A549 (cell line): ENCODE data around the gene EXOC1. TPM values are rescaled to one million over a fixed set of nuclear protein-coding genes. Genes with fewer than 3 reads are reported as not detected.
"Not testable (repeated sequence)": the region's sequence is repeated elsewhere in the genome, so short reads cannot be mapped to it uniquely, and the experiment has no call there.

Source experiments
- ATAC-seq, 2 experiments: fragments of 200-7000 bp in 1 of 2; fragments of >200 bp in 1 of 2; cut with Nextera tagmentation in 1 of 2; cut with Tn5 transposase in 1 of 2; 3 replicates each; pipeline versions ENCODE4 v1.8.0 to v1.9.1; 2018 to 2020; ENCODE audit warnings: mild to moderate bottlenecking in 1 of 2, moderate library complexity in 1 of 2
- CTCF ChIA-PET: fragments of 300-600 bp; sonication (Branson Sonifier 250); formaldehyde crosslinking; extraction: SDS; loops from one replicate; lab custom pipeline; 2021; ENCODE audit warnings: antibody characterized with exemption, inconsistent platforms; lab: Yijun Ruan, JAX
- POLR2A ChIA-PET: fragments of 350-600 bp; formaldehyde crosslinking; extraction: SDS; loops from one replicate; lab custom pipeline; 2021; ENCODE audit warnings: antibody characterized with exemption, inconsistent platforms; lab: Yijun Ruan, JAX
- DNase-seq, 2 experiments: peaks; one replicate each; pipeline versions ENCODE4 v3.0.0 to v3.0.0-alpha.2; 2011 to 2016; ENCODE audit warnings: low read depth in 1 of 2, low spot score in 1 of 2
- FAIRE-seq: peaks from 2 replicates; lab custom pipeline; 2011; peaks lifted over from hg19 to GRCh38; lab: Jason Lieb, UNC
- H3K27ac ChIP-seq, 2 experiments: fragments of >200 bp; sonication (Bioruptor Twin); formaldehyde crosslinking; 3 replicates each; pipeline ENCODE4 v1.5.1; 2016 to 2017
- H3K4me1 ChIP-seq: fragments of >200 bp; sonication (Bioruptor Twin); formaldehyde crosslinking; 3 replicates; pipeline ENCODE4 v1.6.1; 2016
- H3K4me2 ChIP-seq: fragments of >200 bp; sonication (Bioruptor Twin); formaldehyde crosslinking; 3 replicates; pipeline ENCODE4 v1.6.1; 2016
- H3K4me3 ChIP-seq: fragments of >200 bp; sonication (Bioruptor Twin); formaldehyde crosslinking; 3 replicates; pipeline ENCODE4 v1.5.1; 2016
- H3K9me3 ChIP-seq: fragments of >200 bp; sonication (Bioruptor Twin); formaldehyde crosslinking; 3 replicates; pipeline ENCODE4 v1.6.1; 2016
- CBX2 ChIP-seq: fragments of 200-600 bp; sonication (generic); IDR thresholded peaks from 2 replicates; pipeline ENCODE4 v1.6.1; 2016; ENCODE audit warnings: low read depth, mild to moderate bottlenecking, borderline replicate concordance
- CEBPB ChIP-seq, 2 experiments: fragments of >200 bp in 1 of 2; sonication (Bioruptor Twin) in 1 of 2; formaldehyde crosslinking in 1 of 2; IDR thresholded peaks; 2 replicates each; pipeline ENCODE4 v1.6.1; 2012 to 2016
- CHD2 ChIP-seq: fragments of 150-350 bp; IDR thresholded peaks from 2 replicates; pipeline ENCODE4 v1.6.1; 2014; ENCODE audit warnings: low read length; ENCODE audit not compliant: partially characterized antibody
- EP300 ChIP-seq, 2 experiments: fragments of >200 bp; sonication (Bioruptor Twin); formaldehyde crosslinking; IDR thresholded peaks; 2 replicates in 1 of 2; 3 replicates in 1 of 2; pipeline ENCODE4 v1.6.1; 2016 to 2017
- HDAC2 ChIP-seq: fragments of 200-600 bp; sonication (generic); IDR thresholded peaks from 2 replicates; pipeline ENCODE4 v1.6.1; 2016
- HOXB13 ChIP-seq: fragments of 250-450 bp; sonication (Bioruptor Pico); IDR thresholded peaks from 2 replicates; pipeline ENCODE4 v1.5.0; 2020; ENCODE audit warnings: low read depth, mild to moderate bottlenecking, moderate library complexity
- MAFK ChIP-seq: fragments of 450-650 bp; IDR thresholded peaks from 2 replicates; pipeline ENCODE4 v1.6.1; 2014; ENCODE audit not compliant: partially characterized antibody
- POLR2A ChIP-seq: IDR thresholded peaks from 2 replicates; pipeline ENCODE4 v1.6.1; 2012; ENCODE audit warnings: mild to moderate bottlenecking, low read length
- POLR2AphosphoS2 ChIP-seq: conservative IDR thresholded peaks from 2 replicates; pipeline ENCODE4 v1.6.1; 2012; ENCODE audit warnings: low read length, improper control_type of control experiment, inconsistent platforms
- RARB ChIP-seq: fragments of 250-450 bp; sonication (Bioruptor Pico); IDR thresholded peaks from 2 replicates; pipeline ENCODE4 v1.8.0; 2021; ENCODE audit warnings: mild to moderate bottlenecking, moderate library complexity
- RCOR1 ChIP-seq: fragments of 150-350 bp; IDR thresholded peaks from 2 replicates; pipeline ENCODE4 v1.6.1; 2014; ENCODE audit warnings: antibody characterized with exemption, low read length, low read depth
- RFX5 ChIP-seq: fragments of 450-650 bp; IDR thresholded peaks from 2 replicates; pipeline ENCODE4 v1.7.1; 2014; ENCODE audit warnings: antibody characterized with exemption, mild to moderate bottlenecking, moderate library complexity
- SMC3 ChIP-seq: fragments of >200 bp; sonication (Bioruptor Twin); formaldehyde crosslinking; IDR thresholded peaks from 3 replicates; pipeline ENCODE4 v1.6.1; 2018; ENCODE audit warnings: inconsistent platforms
- TFCP2L1 ChIP-seq: fragments of 250-450 bp; sonication (Bioruptor Pico); IDR thresholded peaks from 2 replicates; pipeline ENCODE4 v1.5.0; 2021; ENCODE audit warnings: mild to moderate bottlenecking
- WGBS: methylation state at CpG from one replicate; pipeline ENCODE4 v1.1.6; 2017; ENCODE audit errors: missing lambda C conversion rate; 5-methylcytosine and 5-hydroxymethylcytosine counted together
- polyA plus RNA-seq, 4 experiments: library from polyadenylated mRNA; depleted of rRNA in 3 of 4; stranded (reverse); fragments of >200 nt; fragmentation: RNase III in 1 of 4; extraction: RNeasy Plus Mini Kit Qiagen cat#74134 plus additional on column Dnase treatment in 1 of 4; gene quantifications; 2 replicates in 3 of 4; 3 replicates in 1 of 4; pipeline ENCODE4 v1.2.3, GENCODE V29; 2011 to 2017
- TF ChIP-seq, protein P1 (sequence below): IDR thresholded peaks from 2 replicates; pipeline ENCODE4 v1.6.1; 2012; ENCODE audit warnings: low read depth, borderline replicate concordance

EXOC1 gene
- polyA plus RNA-seq, 2 of the 4 experiments (the other 2 are of a cell fraction), result 12.8 to 22.4 TPM

- TF ChIP-seq POLR2AphosphoS2 (no peak), RARB (CRISPR knock-in tag) (no peak), HOXB13 (CRISPR knock-in tag) (no peak), POLR2A (no peak), TFCP2L1 (CRISPR knock-in tag) (no peak), SMC3 (no peak), EP300 (IDR thresholded peaks at IDR 0.05) (no peak), CBX2 (no peak), MAFK (no peak)
- TF ChIP-seq, protein P1, sequence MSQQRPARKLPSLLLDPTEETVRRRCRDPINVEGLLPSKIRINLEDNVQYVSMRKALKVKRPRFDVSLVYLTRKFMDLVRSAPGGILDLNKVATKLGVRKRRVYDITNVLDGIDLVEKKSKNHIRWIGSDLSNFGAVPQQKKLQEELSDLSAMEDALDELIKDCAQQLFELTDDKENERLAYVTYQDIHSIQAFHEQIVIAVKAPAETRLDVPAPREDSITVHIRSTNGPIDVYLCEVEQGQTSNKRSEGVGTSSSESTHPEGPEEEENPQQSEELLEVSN, result no peak
- CTCF ChIA-PET, result interaction anchor here (1.0 to 1.9 kb wide), 2 partner anchors 17 to 174 kb away, joined by 3 to 6 read pairs; partner anchors contain the start of gene CEP135
- no peak for ATAC-seq
- Histone ChIP-seq H3K4me3 (no peak overlapping the region), H3K4me2 (no peak overlapping the region), H3K9me3 (no peaks in the 10 kb centered on the region), H3K27ac (no peak overlapping the region), H3K4me1 (no peaks in the 10 kb centered on the region)
- 48% methylated on average over 3 of the region's 3 CpGs for WGBS
- FAIRE-seq, result no peak
- DNase-seq, result no peak
- POLR2A ChIA-PET, result no interaction called here
Measured at GRCh38 chr4:55931833-55932232, 78.4 kb downstream of the EXOC1 start.

- 90% methylated on average over 3 of the region's 3 CpGs for WGBS
- Histone ChIP-seq H3K9me3 (peaks cover 4% of the 10 kb centered on the region; the same call in 1 of the 3 replicates), H3K4me3 (no peak overlapping the region), H3K4me1 (no peaks in the 10 kb centered on the region), H3K27ac (no peak overlapping the region), H3K4me2 (no peak overlapping the region)
- TF ChIP-seq, protein P1, result no peak
- no peak for TF ChIP-seq CEBPB (IDR thresholded peaks at IDR 0.05)
- no peak for DNase-seq
- CTCF ChIA-PET, result interaction anchor here (0.6 to 1.9 kb wide), 2 partner anchors 16 to 63 kb away, joined by 3 to 6 read pairs; partner anchors contain the start of gene CEP135
- POLR2A ChIA-PET, result no interaction called here
- ATAC-seq, result no peak
- FAIRE-seq, result no peak
Measured at GRCh38 chr4:55932511-55932910, 79.1 kb downstream of the EXOC1 start.

DNA sequence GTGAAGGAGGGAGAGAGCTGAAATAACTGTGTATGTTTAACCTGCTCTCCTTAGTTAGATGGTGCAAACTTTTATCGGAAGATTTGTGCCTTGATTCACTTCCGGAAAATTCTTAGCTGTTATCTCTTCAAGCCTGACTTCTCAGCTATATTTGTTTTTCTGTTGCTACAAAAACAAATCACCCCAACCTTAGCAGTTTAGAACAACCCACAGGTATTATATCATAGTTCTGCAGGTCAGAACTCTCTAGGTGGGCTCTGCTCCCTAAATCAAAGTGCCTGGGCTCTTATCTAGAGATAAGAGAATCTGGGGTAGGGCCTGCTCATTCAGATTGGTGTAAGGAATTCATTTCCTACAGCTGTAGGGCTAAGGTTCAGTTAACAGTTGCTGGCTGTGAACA is 80.2 kb downstream of the EXOC1 start:
- DNase-seq, result no peak
- TF ChIP-seq, protein P1, result no peak
- TF ChIP-seq RCOR1 (no peak), CHD2 (no peak), POLR2A (no peak), HDAC2 (no peak), RFX5 (no peak)
- TF ChIP-seq, all 56 proteins: peak for 0
- no peak overlapping the region for H3K4me2 ChIP-seq
- 92% methylated on average over 2 of the region's 2 CpGs for WGBS
- no peaks in the 10 kb centered on the region for H3K4me1 ChIP-seq
- ChIA-PET CTCF (interaction anchor here (2.2 kb wide), 1 partner anchor 15 kb away, joined by 11 read pairs; the partner anchor contains the start of gene CEP135), POLR2A (interaction anchor here (0.6 kb wide), 1 partner anchor 16 kb away, joined by 6 read pairs; the partner anchor contains the start of gene CEP135)
- FAIRE-seq, result no peak
- no peak overlapping the region for H3K4me3 ChIP-seq
- no peak for ATAC-seq
- H3K27ac ChIP-seq, result no peak overlapping the region
- peaks cover 4% of the 10 kb centered on the region; the same call in 1 of the 3 replicates for H3K9me3 ChIP-seq

DNA sequence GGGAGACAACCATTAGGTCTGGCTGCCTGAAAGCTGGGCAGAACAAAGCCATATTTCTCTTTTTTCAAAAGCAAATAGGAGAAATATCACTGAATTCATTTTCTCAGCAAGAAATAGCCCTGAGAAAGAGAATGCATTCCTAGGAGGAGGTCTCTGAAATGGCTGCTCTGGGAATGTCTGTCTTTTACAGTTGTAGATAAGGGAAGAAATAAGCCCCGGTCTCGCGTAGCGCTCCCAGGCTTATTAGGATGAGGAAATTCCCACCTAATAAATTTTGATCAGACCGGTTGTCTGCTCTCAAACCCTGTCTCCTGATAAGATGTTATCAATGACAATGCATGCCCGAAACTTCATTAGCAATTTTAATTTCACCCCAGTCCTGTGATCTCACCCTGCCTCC is 82.5 kb downstream of the EXOC1 start:
- not testable (repeated sequence) for H3K4me2 ChIP-seq
- WGBS, result 79% methylated on average over 6 of the region's 6 CpGs

More for the DNA sequence above, 82.5 kb downstream of the EXOC1 start:
- FAIRE-seq, H3K4me1 ChIP-seq, H3K4me3 ChIP-seq, DNase-seq, ATAC-seq, POLR2A ChIA-PET, H3K27ac ChIP-seq, H3K9me3 ChIP-seq: not testable (repeated sequence)
- CTCF ChIA-PET, result interaction anchor here (0.7 kb wide), 1 partner anchor 688 kb away, joined by 3 read pairs; no protein-coding TSS in a partner anchor
